Stimulated activated CD8-positive, alpha-beta memory T cell treated with anti-CD3 and anti-CD28 coated beads, Interleukin-4, amount 100 ng/mL, for 24 hours (primary cell): ENCODE measurements around the gene C1orf122.
"Not testable (repeated sequence)": the region's sequence is repeated elsewhere in the genome, so short reads cannot be mapped to it uniquely, and the experiment has no call there.

ENCODE experiments used
- DNase-seq: peaks from one replicate; pipeline ENCODE4 v3.0.0-alpha.2; 2020; ENCODE audit warnings: low read depth

C1orf122 gene

DNA sequence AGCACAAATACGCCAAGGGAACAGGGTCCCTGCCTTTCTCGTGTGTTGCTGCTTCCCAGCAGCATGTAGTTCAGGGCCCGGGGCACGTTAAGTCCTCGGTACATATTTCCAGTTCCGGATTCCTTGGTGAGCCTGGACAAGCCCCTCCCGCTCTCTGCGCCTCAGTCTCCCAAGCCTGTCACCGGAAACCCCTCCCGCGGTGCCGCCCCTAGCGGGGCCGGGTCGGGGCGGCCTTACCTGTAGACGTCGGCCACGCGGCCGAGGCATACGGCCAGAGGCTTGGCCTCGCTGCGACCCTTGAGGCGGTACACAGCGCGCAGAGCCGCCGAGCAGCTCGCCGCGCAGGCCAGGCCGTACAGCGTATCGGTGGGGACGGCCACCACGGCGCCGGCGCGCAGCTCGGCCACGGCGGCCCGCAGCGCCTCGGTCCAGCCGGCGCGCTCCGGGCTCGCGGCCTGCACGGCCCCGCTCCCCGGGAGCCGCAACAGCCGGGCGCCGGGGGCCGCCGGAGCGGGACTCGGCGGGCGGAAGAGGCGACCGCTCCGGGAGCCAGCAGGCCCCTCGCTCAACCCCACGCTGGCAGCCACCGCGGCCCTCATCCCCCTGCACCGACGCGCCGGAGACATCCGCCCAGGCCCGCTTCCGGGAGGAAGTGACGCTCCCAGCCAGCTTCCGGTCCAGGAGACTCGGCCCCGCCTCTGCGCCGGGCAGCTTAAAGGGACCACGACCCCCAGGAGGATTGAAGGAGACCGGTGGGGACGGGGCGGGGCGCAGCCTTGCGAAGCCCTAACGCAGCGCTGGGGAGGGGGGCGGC lies at the start of gene C1orf122, which contains the start of gene YRDC:
Gene C1orf122 (plus strand): TSS at position 236 of the 814 bp plus-strand sequence. CDS start 615 bp downstream, outside the sequence.
Gene YRDC (minus strand): TSS at position 654 of the 814 bp plus-strand sequence. CDS start 28 bp downstream, at position 626.
- peak; percentile 91 for DNase-seq

DNA sequence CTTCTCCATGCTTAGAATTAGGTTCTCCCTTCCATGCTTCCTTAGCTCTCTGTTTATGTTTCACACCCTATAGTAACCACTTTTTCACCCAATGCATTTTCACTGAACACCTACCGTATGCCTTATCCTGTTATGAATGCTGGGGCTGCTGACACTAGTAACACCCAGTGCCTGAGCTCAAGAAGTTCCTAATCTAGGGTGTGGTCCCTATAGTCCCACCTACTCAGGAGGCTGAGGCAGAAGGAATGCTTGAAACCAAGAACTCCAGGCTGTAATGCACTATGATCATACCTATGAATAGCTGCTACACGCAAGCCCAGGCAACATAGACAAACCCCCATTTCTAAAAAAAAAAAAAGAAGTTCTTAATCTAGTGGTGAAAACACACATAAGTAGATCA lies 48.1 kb upstream of the C1orf122 start:
- no peak for DNase-seq

DNA sequence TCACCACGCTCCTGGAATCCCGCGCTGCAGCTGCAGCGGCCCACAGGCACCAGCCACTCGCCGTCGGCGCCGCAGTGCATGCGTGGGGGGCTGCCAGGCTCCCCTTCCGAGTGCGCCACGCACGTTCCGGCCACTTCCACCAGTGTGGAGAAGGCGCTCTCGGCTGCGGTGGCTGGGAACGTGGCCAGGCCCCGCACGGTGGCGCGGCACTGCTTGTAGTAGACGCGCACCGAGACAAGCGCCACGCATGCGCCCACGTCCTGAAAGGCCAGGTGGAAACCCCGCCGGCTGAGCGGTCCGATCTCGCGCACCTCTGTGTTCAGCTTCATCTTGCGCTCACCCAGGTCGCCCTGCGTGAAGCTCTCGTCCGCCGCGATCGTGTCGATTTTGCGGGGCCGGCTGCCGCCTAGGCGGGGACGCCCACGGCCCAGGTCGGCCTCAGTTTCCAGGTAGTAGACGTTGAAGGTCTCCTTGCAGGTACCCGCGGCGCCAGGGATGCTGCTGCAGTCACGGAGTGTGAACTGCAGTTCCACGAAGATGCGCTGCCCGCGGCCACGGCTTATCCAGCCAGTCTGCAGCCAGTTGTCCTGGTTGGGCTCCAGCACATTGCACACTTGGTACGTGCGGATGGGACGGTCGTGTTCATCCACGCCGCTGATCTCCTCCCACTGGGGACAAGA lies 46.0 kb upstream of the C1orf122 start:
- no peak for DNase-seq

- no peak for DNase-seq
These were observed 45.1 kb upstream of the C1orf122 start for GRCh38 chr1:37762516-37762915.

DNA sequence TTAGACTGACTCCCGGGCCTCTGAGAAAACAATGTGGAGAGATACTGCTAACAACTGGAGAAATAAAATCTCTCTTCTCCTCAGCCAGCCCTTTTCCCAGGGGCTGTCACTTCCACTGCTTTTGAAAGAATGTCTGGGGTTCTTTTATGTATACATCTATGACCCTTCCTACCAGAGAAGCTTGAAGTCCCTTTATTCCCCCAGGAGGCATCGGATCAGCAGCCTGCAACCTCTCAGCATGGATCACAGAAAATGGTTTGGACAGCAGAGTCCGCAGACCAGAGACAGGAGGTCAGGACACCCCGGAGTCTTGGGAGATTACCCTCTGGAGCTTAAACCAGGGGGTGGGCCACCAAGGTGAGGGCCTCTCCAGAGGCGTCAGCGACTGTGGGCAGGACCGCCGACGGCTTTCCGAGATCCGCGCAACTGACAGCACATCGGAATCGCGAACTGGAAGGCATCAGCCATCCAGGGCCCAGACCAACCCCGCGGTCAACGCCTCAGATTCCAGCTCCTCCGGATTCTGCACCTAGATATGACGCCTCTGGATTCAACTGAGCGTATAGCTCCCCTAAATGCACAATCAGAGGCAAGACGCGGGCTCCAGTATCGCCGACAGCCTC lies 43.7 kb upstream of the C1orf122 start:
- no peak for DNase-seq

DNA sequence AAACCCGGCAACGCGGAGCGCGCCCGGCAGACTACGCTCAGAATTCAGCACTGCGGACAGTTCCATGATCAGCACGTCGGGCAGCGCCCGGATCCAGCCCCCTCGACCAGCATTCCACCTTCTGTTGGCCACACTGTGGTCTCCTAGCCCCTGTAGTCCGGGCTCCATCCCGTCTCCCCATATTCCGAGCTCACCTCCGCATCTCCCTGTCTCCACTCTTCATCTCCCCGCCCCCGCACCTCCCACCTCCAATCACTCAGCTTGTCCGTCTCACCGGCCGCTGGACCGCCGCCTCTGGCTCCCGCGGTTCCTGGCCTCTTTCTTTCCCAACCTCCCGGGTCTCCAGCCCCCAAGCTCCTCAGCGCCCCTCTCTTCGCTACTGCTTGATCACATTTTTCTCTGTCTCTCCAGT lies 43.2 kb upstream of the C1orf122 start:
- DNase-seq, result peak; percentile 40

- DNase-seq, result no peak
These were observed 42.6 kb upstream of the C1orf122 start, which contains the start of gene EPHA10 for GRCh38 chr1:37764888-37765441. EPHA10 (minus strand) TSS chr1:37765120; CDS start chr1:37765066, 54 bp downstream.

DNA sequence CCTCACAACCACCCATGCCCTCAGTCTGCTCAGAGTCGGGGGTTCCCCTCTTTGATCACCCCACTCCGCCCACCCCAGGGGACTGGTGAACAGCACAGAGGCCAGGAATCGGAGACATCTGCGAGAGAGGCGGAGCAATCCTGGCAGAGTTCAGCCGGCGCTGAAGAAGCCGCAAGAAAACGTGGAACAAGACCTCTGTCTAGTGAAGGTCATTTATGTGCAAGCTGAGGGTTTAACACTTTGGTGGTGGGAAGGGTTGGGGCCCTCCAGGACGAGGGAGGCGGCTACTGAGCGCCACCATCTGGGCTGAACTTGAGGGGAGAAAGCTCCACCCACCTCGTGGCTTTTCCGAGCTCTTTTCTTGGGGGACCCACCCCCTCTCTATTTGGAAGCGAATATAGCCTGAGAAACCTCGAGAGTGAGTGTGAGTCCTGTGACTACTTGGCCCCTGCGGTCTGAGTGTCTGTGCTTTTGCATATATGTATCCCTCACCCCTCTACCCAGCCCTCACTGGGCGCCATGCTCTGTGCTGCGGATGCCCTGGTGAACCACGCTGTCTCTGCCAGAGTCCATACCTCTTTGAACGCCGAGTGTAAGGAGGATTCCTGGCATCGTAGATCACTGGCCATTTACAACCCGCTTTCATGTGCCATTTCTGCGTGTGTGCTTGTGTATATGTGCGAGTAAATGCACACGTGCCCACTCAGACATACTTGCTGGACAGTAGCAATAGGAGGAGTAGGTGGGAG lies 41.5 kb upstream of the C1orf122 start:
- no peak for DNase-seq

- DNase-seq, result no peak
These were observed 40.1 kb upstream of the C1orf122 start for GRCh38 chr1:37767488-37767887.

- DNase-seq, result not testable (repeated sequence)
These were observed 36.1 kb upstream of the C1orf122 start for GRCh38 chr1:37771440-37771839.

GRCh38 chr1:37776946-37777516 lies 30.6 kb upstream of the C1orf122 start:
- no peak for DNase-seq

DNA sequence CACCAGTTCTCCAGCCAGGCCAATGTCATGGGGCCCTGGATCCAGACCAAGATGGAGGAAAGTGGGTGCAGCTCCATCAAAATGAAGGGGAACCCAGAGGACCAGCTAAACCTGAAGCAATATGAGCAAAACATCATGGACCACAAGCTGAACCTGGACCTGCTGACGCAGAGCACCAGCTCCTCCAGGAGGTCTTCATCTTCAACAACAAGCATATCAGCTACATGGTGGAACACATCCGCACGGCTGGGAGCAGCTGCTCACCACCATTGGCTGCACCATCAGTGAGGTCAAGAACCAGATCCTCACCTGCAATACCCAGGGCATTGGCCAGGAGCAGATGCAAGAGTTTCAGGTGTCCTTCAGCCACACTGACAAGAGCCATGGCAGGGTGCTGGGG lies 28.9 kb upstream of the C1orf122 start:
- no peak for DNase-seq

DNA sequence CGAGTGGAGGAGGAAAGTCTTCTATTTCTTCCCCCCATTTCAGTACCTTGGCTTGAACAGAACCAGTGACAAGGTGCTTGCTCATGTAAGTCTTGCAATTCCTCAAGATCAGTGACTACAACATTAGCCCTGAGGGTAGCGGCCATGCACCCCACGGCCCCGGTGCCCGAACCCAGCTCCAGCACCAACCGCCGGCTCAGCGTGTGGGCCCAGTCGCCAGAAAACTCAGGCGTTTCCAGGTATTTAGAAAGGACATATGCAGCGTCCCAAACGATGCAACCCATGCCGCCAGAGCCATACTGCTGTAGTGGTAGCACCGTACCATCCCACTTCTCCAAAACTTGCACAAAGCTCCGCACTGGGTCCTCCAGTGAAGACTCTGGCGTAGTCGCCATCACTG lies 25.1 kb upstream of the C1orf122 start:
- DNase-seq, result no peak

GRCh38 chr1:37792943-37793686 lies 14.5 kb upstream of the C1orf122 start:
- no peak for DNase-seq

- no peak for DNase-seq
These were observed 13.7 kb upstream of the C1orf122 start, which contains the start of gene MANEAL for GRCh38 chr1:37793773-37794371. MANEAL (plus strand) TSS chr1:37793847; CDS start chr1:37794183, 336 bp downstream.

DNA sequence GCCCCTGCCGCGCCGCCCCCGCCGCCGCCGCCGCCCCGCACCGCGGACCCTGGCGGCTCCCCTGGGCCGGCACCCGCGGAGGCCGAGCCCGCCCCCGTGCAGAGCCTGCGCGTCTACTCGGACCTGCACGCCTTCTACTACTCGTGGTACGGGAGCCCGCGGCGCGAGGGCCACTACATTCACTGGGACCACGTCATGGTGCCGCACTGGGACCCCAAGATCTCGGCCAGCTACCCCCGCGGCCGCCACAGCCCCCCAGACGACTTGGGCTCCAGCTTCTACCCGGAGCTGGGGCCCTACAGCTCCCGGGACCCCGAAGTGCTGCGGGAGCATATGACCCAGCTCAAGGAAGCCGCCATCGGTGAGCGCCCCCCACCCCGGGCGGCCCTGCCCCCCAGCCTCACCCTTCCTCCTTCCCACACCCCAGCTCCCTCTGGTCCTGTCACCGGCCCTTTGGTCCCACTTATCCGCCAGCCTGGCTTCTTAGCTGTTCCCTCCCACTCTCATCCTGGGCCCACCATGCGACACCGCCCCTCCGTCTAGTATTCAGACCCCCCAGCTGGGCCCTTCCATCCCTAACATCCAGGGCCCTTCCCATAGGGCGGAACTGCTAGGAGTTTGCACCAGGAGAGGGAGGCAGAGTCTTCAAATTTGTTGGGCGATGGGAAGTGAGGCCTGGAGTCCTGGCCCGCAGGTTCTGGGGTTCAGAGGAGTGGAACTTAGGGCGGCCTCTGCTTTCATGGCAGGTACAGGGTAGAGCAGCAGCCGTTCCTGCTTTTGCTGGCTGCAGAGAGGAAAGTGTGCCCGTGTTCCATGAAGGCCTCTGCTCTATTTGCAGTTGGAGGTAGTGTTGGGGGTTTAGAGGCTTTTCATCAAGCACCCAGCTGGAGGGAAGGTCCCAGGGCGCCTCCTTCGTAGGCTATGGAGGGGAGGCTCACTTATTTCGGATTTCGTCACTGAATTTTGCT lies 12.9 kb upstream of the C1orf122 start:
- DNase-seq, result no peak

DNA sequence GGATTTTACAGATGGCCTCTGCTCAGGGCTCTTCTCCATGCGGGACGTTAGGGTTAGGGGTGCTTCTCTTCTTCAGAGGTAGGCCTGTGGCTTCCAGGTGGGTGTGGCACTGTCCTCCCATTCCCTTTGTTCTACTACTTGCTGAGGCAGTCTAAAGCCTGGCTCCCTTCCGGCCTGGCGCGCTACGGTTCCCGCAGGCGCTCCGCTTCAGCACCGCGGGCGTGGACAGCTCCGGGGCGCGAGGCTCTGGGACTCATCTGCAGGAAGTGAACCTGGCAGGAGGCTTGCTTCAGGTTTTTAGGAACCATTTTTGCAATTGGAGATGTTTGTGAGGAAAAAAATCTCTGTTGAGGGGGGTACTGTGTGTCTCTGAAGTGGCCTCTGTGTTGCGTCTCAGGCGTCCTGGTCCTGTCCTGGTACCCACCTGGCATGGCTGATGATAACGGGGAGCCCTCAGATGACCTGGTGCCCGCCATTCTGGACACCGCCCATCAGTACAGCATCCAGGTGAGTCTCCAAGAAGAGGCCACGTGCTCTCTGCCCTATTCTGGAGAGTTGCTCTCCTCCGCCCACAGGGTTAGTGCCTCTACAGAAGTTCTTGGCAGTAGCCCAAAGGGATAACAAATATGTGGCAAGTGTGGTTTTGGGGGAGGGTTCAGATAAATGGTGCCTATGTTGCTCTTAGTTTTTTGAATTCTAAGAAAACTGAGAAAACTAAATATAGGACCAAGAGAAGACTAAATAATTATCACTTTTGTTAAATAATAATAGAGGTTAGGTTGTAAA lies 12.1 kb upstream of the C1orf122 start:
- peak; percentile 28 for DNase-seq

DNA sequence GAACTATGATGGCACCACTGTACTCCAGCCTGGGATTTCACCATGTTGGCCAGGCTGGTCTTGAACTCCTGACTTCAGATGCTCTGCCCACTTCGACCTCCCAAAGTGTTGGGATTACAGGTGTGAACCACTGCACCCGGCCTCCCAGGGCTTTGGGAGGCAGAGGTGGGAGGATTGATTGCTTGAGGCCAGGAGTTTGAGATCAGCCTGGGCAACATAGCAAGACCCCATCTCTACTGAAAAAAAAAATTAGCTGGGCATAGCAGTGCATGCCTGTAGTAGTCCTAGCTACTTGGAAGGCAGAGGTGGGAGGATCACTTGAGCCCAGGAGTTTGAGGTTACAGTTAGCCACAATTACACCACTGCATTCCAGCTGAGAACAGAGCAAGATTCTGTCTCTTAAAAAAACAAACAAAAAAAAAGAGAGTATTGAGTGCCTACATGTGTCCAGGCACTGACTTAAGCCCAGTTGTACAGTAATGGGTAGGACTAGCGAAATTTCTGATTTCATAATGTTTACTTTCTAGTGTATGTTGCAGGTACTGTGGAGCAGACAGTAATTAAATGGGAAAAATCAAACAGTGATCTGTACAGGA lies 9.7 kb upstream of the C1orf122 start:
- no peak for DNase-seq
